AG04449 (cell line): ENCODE measurements around the gene CHRM4.

ENCODE experiments used
- CTCF ChIA-PET: fragments of 350-600 bp; formaldehyde crosslinking; extraction: SDS; loops from one replicate; lab custom pipeline; 2021; ENCODE audit warnings: antibody characterized with exemption; lab: Yijun Ruan, JAX
- POLR2A ChIA-PET: fragments of 400-600, 350-600 bp; formaldehyde crosslinking; extraction: SDS; loops from one replicate; lab custom pipeline; 2020; ENCODE audit warnings: antibody characterized with exemption, inconsistent platforms; lab: Yijun Ruan, JAX
- DNase-seq: peaks from one replicate; pipeline ENCODE4 v3.0.0-alpha.2; 2010; ENCODE audit warnings: low read depth, low spot score
- H3K4me3 ChIP-seq: 2 replicates; pipeline ENCODE4 v1.5.1; 2011; ENCODE audit warnings: low read depth, mild to moderate bottlenecking, control low read depth, low read length
- TF ChIP-seq, protein P1 (sequence below): IDR thresholded peaks from one replicate; pipeline ENCODE4 v1.5.1; 2011; ENCODE audit warnings: mild to moderate bottlenecking, moderate library complexity, low read length, control low read depth, inconsistent platforms; ENCODE audit not compliant: insufficient read depth; ENCODE audit errors: missing control alignments

Gene CHRM4

DNA sequence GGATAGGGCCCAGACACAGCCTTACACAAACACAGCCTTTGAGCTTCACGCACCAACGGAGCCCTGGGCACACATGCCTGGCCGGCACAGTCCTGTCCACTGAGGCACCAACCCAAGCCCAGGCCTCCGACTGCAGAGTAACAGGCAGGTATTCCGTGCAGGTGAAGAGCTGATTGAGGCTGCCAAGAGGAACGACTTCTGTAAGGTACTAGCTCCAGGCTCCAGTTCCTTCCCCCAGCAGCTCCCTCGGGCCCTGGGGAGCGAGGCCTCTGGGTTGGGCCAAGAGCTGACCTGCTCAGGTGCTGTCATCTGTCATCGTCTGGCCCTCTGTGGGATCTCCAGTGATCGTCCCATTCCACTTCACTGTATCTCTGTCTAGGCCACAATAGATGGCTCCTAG lies 13.3 kb downstream of the CHRM4 start:
- POLR2A ChIA-PET: no interaction called here
- H3K4me3 ChIP-seq: no peak overlapping the region

DNA sequence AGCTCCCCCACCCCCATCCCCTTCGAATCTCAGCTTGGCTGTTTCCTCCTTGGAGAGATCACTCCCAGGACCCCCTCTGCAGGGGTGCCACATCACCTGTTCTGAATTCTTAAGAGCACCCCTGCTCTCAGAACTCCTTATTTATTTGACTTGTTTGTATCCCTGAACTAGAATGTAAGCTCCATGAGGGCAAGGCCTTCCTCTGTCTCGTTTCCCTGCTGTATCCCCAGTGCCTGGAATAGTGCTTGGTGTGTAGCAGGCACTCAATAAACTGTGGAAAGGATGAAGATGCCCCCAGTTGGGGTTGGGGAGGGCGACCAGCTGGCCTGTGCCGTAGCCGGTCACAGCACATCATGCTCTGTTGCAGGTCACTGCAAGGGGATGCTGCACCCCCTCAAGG lies 13.7 kb downstream of the CHRM4 start:
- POLR2A ChIA-PET: no interaction called here
- TF ChIP-seq, protein P1, sequence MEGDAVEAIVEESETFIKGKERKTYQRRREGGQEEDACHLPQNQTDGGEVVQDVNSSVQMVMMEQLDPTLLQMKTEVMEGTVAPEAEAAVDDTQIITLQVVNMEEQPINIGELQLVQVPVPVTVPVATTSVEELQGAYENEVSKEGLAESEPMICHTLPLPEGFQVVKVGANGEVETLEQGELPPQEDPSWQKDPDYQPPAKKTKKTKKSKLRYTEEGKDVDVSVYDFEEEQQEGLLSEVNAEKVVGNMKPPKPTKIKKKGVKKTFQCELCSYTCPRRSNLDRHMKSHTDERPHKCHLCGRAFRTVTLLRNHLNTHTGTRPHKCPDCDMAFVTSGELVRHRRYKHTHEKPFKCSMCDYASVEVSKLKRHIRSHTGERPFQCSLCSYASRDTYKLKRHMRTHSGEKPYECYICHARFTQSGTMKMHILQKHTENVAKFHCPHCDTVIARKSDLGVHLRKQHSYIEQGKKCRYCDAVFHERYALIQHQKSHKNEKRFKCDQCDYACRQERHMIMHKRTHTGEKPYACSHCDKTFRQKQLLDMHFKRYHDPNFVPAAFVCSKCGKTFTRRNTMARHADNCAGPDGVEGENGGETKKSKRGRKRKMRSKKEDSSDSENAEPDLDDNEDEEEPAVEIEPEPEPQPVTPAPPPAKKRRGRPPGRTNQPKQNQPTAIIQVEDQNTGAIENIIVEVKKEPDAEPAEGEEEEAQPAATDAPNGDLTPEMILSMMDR: no peak
- no peak overlapping the region for H3K4me3 ChIP-seq
- CTCF ChIA-PET: interaction anchor here (0.8 to 4.5 kb wide), 6 partner anchors 9 to 151 kb away, joined by 3 to 35 read pairs (median 10); partner anchors contain the start of gene CHRM4
- DNase-seq: no peak

More for the DNA sequence above, 13.3 kb downstream of the CHRM4 start:
- TF ChIP-seq, protein P1: no peak
- CTCF ChIA-PET: interaction anchor here (1.1 to 4.5 kb wide), 5 partner anchors 9 to 150 kb away, joined by 3 to 35 read pairs (median 15); no protein-coding TSS in a partner anchor
- DNase-seq: no peak

DNA sequence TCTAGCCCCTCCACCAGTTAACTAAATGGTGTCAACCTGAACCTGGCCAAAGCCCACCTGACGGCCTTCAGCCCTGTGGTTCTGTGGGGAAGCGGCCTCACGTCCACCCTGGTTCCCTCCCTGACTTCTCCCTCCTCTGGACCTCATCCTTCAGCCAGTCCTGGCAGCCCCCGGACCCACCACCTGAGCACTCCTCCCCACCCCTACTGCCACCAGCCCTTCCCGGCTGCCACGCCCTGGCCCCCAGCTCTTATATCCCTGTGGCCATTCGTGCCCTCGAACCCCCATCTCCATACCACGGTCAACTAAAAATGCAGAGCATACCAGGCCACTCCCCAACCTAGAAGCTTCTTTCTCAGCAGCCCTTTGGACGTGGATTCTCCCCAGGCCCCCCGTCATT lies 14.3 kb downstream of the CHRM4 start:
- DNase-seq: no peak
- TF ChIP-seq, protein P1: no peak
- ChIA-PET CTCF (interaction anchor here (0.8 to 27.5 kb wide), 5 partner anchors 8 to 27 kb away, joined by 4 to 498 read pairs (median 24); partner anchors contain the start of genes CHRM4 and DGKZ), POLR2A (no interaction called here)
- H3K4me3 ChIP-seq: no peak overlapping the region

DNA sequence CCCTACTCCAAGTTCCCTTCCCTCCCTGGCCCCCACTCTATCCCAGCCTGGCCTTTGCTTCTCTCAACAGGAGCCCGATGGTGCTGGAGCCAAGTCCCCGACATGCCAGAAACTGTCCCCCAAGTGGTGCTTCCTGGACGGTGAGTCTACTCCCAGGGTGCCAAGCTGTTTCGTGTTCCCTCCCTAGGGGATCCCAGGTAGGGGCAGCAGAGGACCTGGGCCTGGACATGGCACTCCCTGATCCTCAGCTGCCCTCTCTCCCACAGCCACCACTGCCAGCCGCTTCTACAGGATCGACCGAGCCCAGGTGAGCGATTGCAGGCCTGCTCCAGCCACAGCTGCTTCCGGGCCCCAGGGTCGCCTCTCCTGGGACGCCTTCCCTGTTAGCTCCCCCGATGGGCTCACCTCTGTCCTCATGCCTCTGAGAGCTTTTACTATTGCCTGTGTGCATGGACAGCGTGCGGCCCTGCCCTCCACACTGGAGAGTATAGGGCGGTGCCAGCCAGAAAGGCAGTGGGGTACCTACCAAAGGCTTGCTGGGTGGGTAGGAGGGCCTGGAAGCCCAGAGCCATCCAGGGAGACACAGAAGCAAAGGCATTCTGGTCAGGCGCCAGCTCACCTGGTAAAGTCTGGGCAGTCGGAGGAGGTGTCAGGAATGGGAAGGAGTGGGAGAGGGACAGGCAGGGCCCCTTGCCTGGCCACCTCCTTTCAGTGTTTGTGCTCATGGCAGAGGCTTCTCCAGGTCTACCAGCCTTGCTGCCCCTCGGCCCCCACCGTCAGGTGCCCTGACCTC lies 15.1 kb downstream of the CHRM4 start:
- ChIA-PET POLR2A (no interaction called here), CTCF (interaction anchor here (1.0 to 27.5 kb wide), 5 partner anchors 8 to 26 kb away, joined by 3 to 498 read pairs (median 24); partner anchors contain the start of gene DGKZ)
- no peak overlapping the region for H3K4me3 ChIP-seq
- TF ChIP-seq, protein P1: no peak
- no peak for DNase-seq

DNA sequence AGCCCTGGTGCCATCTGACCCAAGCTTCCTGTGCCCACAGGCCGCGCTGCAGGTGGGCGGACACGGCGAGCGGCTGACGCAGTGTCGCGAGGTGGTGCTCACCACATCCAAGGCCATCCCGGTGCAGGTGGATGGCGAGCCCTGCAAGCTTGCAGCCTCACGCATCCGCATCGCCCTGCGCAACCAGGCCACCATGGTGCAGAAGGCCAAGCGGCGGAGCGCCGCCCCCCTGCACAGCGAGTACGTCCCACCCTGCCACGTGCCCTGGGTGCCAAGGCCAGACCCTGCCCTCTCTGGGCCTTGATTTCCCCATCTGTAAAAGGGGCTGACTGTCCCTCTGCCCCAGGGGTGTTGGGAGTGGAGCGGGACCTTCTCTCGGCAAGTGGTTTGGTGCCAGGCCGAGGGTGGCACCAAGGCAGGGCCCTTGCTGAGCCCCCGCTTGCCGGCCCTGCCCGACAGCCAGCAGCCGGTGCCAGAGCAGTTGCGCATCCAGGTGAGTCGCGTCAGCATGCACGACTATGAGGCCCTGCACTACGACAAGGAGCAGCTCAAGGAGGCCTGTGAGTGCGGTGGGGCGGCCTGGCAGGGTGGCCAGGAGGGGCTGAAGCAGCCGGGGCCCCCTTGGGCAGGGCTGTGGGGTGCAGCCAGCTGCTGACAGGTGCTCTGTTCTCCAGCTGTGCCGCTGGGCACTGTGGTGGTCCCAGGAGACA lies 16.0 kb downstream of the CHRM4 start:
- TF ChIP-seq, protein P1: no peak
- CTCF ChIA-PET: interaction anchor here (1.0 to 27.5 kb wide), 4 partner anchors 10 to 25 kb away, joined by 3 to 498 read pairs (median 14); partner anchors contain the start of gene DGKZ
- POLR2A ChIA-PET: no interaction called here
- DNase-seq: no peak
- H3K4me3 ChIP-seq: no peak overlapping the region
